Thoracic aorta (tissue), 2 donors: Measurements from ENCODE around the gene PHACTR1. TPM values are rescaled to one million over a fixed set of nuclear protein-coding genes. Genes with fewer than 3 reads are reported as not detected.

Experiments used
- ATAC-seq: fragments of 150-250 bp; one replicate; pipeline ENCODE4 v1.8.0; 2017; ENCODE audit warnings: low read depth; ENCODE audit not compliant: insufficient number of reproducible peaks, low FRiP score
- DNase-seq: peaks from one replicate; pipeline ENCODE4 v3.0.0-alpha.2; 2020; ENCODE audit warnings: low spot score
- H3K27ac ChIP-seq, 2 donors: fragments of 200-600 bp; sonication (generic); 1 replicate in 1 of 2; 2 replicates in 1 of 2; pipeline ENCODE4 v1.5.1; 2016; ENCODE audit warnings: mild to moderate bottlenecking in 2 of 2, moderate library complexity in 2 of 2
- H3K27me3 ChIP-seq: fragments of 200-600 bp; sonication (generic); replicated peaks from 2 replicates; pipeline ENCODE4 v1.6.0; 2016; ENCODE audit warnings: mild to moderate bottlenecking; ENCODE audit not compliant: insufficient read depth
- H3K36me3 ChIP-seq: fragments of 200-600 bp; sonication (generic); one replicate; pipeline ENCODE4 v1.5.1; 2016
- H3K4me1 ChIP-seq, 2 donors: fragments of 200-600 bp; sonication (generic); 1 replicate in 1 of 2; 2 replicates in 1 of 2; pipeline versions ENCODE4 v1.5.1 to v1.6.0; 2016; ENCODE audit warnings: low read depth in 2 of 2, mild to moderate bottlenecking in 1 of 2; ENCODE audit not compliant: control insufficient read depth in 1 of 2
- H3K4me3 ChIP-seq: fragments of 200-600 bp; sonication (generic); 2 replicates; pipeline ENCODE4 v1.5.1; 2016; ENCODE audit warnings: mild to moderate bottlenecking
- H3K9me3 ChIP-seq: fragments of 200-600 bp; sonication (generic); 2 replicates; pipeline ENCODE4 v1.5.1; 2016
- CTCF ChIP-seq: fragments of 200-600 bp; sonication (generic); IDR thresholded peaks from one replicate; pipeline ENCODE4 v1.5.1; 2019; ENCODE audit warnings: antibody characterized with exemption
- total RNA-seq, 2 donors: library from RNA; depleted of rRNA; stranded (reverse); fragments of >200 nt; gene quantifications; one replicate each; pipeline versions ENCODE4 v1.1.0 to v1.2.3, GENCODE V29; 2016

Gene PHACTR1
- total RNA-seq, 2 donors from 2014 or later = 42.9 to 69.1 TPM

GRCh38 chr6:13248053-13248452, 531.5 kb downstream of the PHACTR1 start:
- TF ChIP-seq CTCF = no peak
- H3K4me3 ChIP-seq = no peak overlapping the region
- ATAC-seq (no peak), DNase-seq (no peak)
- H3K27me3 ChIP-seq = no peaks in the 10 kb centered on the region
- no peaks in the 10 kb centered on the region for H3K36me3 ChIP-seq
- H3K27ac ChIP-seq = no peak overlapping the region
- H3K9me3 ChIP-seq = no peaks in the 10 kb centered on the region
- H3K4me1 ChIP-seq = no peaks in the 10 kb centered on the region

GRCh38 chr6:13248584-13248985, 532.0 kb downstream of the PHACTR1 start:
- ATAC-seq = no peak
- no peak overlapping the region for H3K27ac ChIP-seq
- DNase-seq = no peak
- no peaks in the 10 kb centered on the region for H3K27me3 ChIP-seq
- no peaks in the 10 kb centered on the region for H3K4me1 ChIP-seq
- peaks cover 3% of the 10 kb centered on the region for H3K36me3 ChIP-seq
- H3K4me3 ChIP-seq = no peak overlapping the region
- H3K9me3 ChIP-seq = no peaks in the 10 kb centered on the region
- TF ChIP-seq CTCF = no peak

GRCh38 chr6:13248994-13249393, 532.4 kb downstream of the PHACTR1 start:
- TF ChIP-seq CTCF = no peak
- ATAC-seq = no peak
- no peaks in the 10 kb centered on the region for H3K27me3 ChIP-seq

GRCh38 chr6:13249817-13250216, 533.2 kb downstream of the PHACTR1 start:
- no peak for DNase-seq
- no peaks in the 10 kb centered on the region for H3K9me3 ChIP-seq
- H3K27ac ChIP-seq = no peak overlapping the region
- TF ChIP-seq CTCF = no peak
- H3K36me3 ChIP-seq = peaks cover 4% of the 10 kb centered on the region
- H3K4me1 ChIP-seq = no peaks in the 10 kb centered on the region
- H3K27me3 ChIP-seq = no peaks in the 10 kb centered on the region
- no peak for ATAC-seq
- H3K4me3 ChIP-seq = no peak overlapping the region

More at GRCh38 chr6:13248994-13249393, 532.4 kb downstream of the PHACTR1 start:
- DNase-seq = no peak
- H3K9me3 ChIP-seq = no peaks in the 10 kb centered on the region
- no peaks in the 10 kb centered on the region for H3K4me1 ChIP-seq
- peaks cover 4% of the 10 kb centered on the region for H3K36me3 ChIP-seq
- H3K27ac ChIP-seq = no peak overlapping the region
- no peak overlapping the region for H3K4me3 ChIP-seq

- no peaks in the 10 kb centered on the region for H3K27me3 ChIP-seq
- H3K4me3 ChIP-seq = no peak overlapping the region
- ATAC-seq = no peak
- H3K9me3 ChIP-seq = no peaks in the 10 kb centered on the region
- H3K36me3 ChIP-seq = peaks cover 8% of the 10 kb centered on the region
- no peak for DNase-seq
- H3K4me1 ChIP-seq = no peaks in the 10 kb centered on the region
- no peak for TF ChIP-seq CTCF
- H3K27ac ChIP-seq = no peak overlapping the region
These were observed 534.1 kb downstream of the PHACTR1 start for GRCh38 chr6:13250703-13251102.
